ENCODE results near the gene GH1. TPM values are rescaled to one million over a fixed set of nuclear protein-coding genes. Genes with fewer than 3 reads are reported as not detected.
A peak's percentile ranks its signal among the peaks of the same experiment; 100 is the strongest.
"Not testable (repeated sequence)": the region's sequence is repeated elsewhere in the genome, so short reads cannot be mapped to it uniquely, and the experiment has no call there.

The GH1 gene
- total RNA-seq, 1 donor from 2014 or later, result not detected

GRCh38 chr17:63880706-63881105 lies 37.9 kb downstream of the GH1 start:
- H3K4me1 Mint-ChIP-seq (ENCODE audit: low read depth), result no peaks in the 10 kb centered on the region
- no peak overlapping the region for H3K4me3 Mint-ChIP-seq (ENCODE audit: unreplicated experiment)
- H3K9me3 Mint-ChIP-seq (ENCODE audit: low read depth), result no peaks in the 10 kb centered on the region
- no peaks in the 10 kb centered on the region for H3K36me3 Mint-ChIP-seq (ENCODE audit: low read depth)
- DNase-seq (ENCODE audit: low spot score), result no peak
- peaks cover 23% of the 10 kb centered on the region for H3K27me3 Mint-ChIP-seq (ENCODE audit: low read depth)
- TF ChIP-seq, protein P1, sequence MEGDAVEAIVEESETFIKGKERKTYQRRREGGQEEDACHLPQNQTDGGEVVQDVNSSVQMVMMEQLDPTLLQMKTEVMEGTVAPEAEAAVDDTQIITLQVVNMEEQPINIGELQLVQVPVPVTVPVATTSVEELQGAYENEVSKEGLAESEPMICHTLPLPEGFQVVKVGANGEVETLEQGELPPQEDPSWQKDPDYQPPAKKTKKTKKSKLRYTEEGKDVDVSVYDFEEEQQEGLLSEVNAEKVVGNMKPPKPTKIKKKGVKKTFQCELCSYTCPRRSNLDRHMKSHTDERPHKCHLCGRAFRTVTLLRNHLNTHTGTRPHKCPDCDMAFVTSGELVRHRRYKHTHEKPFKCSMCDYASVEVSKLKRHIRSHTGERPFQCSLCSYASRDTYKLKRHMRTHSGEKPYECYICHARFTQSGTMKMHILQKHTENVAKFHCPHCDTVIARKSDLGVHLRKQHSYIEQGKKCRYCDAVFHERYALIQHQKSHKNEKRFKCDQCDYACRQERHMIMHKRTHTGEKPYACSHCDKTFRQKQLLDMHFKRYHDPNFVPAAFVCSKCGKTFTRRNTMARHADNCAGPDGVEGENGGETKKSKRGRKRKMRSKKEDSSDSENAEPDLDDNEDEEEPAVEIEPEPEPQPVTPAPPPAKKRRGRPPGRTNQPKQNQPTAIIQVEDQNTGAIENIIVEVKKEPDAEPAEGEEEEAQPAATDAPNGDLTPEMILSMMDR (IDR thresholded peaks at IDR 0.05), result no peak
- no peak overlapping the region for H3K27ac Mint-ChIP-seq (ENCODE audit: unreplicated experiment)

- H3K36me3 Mint-ChIP-seq (ENCODE audit: low read depth); H3K4me1 Mint-ChIP-seq (ENCODE audit: low read depth); DNase-seq (ENCODE audit: low spot score); H3K27ac Mint-ChIP-seq (ENCODE audit: unreplicated experiment); H3K9me3 Mint-ChIP-seq (ENCODE audit: low read depth); H3K4me3 Mint-ChIP-seq (ENCODE audit: unreplicated experiment): not testable (repeated sequence)
- H3K27me3 Mint-ChIP-seq (ENCODE audit: low read depth), result peaks cover 22% of the 10 kb centered on the region
These were observed 40.2 kb downstream of the GH1 start for GRCh38 chr17:63878413-63878812.

- H3K4me1 Mint-ChIP-seq (ENCODE audit: low read depth); H3K27ac Mint-ChIP-seq (ENCODE audit: unreplicated experiment); H3K4me3 Mint-ChIP-seq (ENCODE audit: unreplicated experiment); DNase-seq (ENCODE audit: low spot score); H3K9me3 Mint-ChIP-seq (ENCODE audit: low read depth); H3K36me3 Mint-ChIP-seq (ENCODE audit: low read depth): not testable (repeated sequence)
- H3K27me3 Mint-ChIP-seq (ENCODE audit: low read depth), result peaks cover 17% of the 10 kb centered on the region
These were observed 43.9 kb downstream of the GH1 start for GRCh38 chr17:63874693-63875092.

GRCh38 chr17:63874061-63874626 lies 44.5 kb downstream of the GH1 start:
- H3K27ac Mint-ChIP-seq (ENCODE audit: unreplicated experiment); H3K9me3 Mint-ChIP-seq (ENCODE audit: low read depth); H3K4me3 Mint-ChIP-seq (ENCODE audit: unreplicated experiment); DNase-seq (ENCODE audit: low spot score); H3K36me3 Mint-ChIP-seq (ENCODE audit: low read depth): not testable (repeated sequence)
- Mint-ChIP-seq H3K27me3 (ENCODE audit: low read depth) (peaks cover 17% of the 10 kb centered on the region), H3K4me1 (ENCODE audit: low read depth) (peaks cover 11% of the 10 kb centered on the region)

- H3K9me3 Mint-ChIP-seq (ENCODE audit: low read depth); DNase-seq (ENCODE audit: low spot score); H3K36me3 Mint-ChIP-seq (ENCODE audit: low read depth); H3K27ac Mint-ChIP-seq (ENCODE audit: unreplicated experiment); H3K4me3 Mint-ChIP-seq (ENCODE audit: unreplicated experiment): not testable (repeated sequence)
- peaks cover 11% of the 10 kb centered on the region for H3K4me1 Mint-ChIP-seq (ENCODE audit: low read depth)
- peaks cover 14% of the 10 kb centered on the region for H3K27me3 Mint-ChIP-seq (ENCODE audit: low read depth)
These were observed 45.1 kb downstream of the GH1 start, which contains the start of gene CSH2 for GRCh38 chr17:63873577-63873976. CSH2 (minus strand) TSS chr17:63873677; CDS start chr17:63873614, 63 bp downstream.

DNA sequence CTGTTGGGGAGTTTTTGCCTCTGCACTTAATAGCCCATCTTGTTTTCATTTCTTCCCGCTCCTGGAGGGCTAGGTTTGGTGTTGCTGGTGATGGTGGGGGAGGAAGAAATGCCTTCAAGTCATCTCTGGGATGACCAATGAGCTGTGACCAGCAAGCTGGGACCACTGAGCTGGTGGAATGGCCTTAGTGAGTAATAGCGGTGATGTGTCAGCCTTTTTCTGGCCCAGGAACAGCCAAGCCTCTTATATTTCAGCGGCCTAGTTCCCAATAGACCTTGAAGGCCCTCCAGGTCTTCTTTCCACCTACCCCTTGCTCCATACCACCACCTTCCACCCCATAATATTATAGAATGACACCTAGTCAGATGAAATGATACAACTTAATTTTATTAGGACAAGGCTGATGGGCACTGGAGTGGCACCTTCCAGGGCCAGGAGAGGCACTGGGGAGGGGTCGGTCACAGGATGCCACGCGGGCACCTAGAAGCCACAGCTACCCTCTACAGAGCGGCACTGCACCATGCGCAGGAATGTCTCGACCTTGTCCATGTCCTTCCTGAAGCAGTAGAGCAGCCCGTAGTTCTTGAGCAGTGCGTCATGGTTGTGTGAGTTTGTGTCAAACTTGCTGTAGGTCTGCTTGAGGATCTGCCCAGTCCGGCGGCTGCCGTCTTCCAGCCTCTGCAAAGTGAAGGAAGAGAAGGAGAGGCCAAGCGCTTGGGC lies 46.8 kb downstream of the GH1 start:
- not testable (repeated sequence) for DNase-seq (ENCODE audit: low spot score)
- H3K4me1 Mint-ChIP-seq (ENCODE audit: low read depth), result peaks cover 11% of the 10 kb centered on the region

GRCh38 chr17:63870292-63870665 lies 48.4 kb downstream of the GH1 start:
- H3K4me1 Mint-ChIP-seq (ENCODE audit: low read depth), result peaks cover 11% of the 10 kb centered on the region
- DNase-seq (ENCODE audit: low spot score); H3K27me3 Mint-ChIP-seq (ENCODE audit: low read depth); H3K9me3 Mint-ChIP-seq (ENCODE audit: low read depth); H3K36me3 Mint-ChIP-seq (ENCODE audit: low read depth); H3K4me3 Mint-ChIP-seq (ENCODE audit: unreplicated experiment): not testable (repeated sequence)
- H3K27ac Mint-ChIP-seq (ENCODE audit: unreplicated experiment), result peak overlapping the region; percentile 49

More for the DNA sequence above, 46.8 kb downstream of the GH1 start:
- not testable (repeated sequence) for H3K9me3 Mint-ChIP-seq (ENCODE audit: low read depth); H3K36me3 Mint-ChIP-seq (ENCODE audit: low read depth); H3K4me3 Mint-ChIP-seq (ENCODE audit: unreplicated experiment); H3K27ac Mint-ChIP-seq (ENCODE audit: unreplicated experiment); H3K27me3 Mint-ChIP-seq (ENCODE audit: low read depth)

DNA sequence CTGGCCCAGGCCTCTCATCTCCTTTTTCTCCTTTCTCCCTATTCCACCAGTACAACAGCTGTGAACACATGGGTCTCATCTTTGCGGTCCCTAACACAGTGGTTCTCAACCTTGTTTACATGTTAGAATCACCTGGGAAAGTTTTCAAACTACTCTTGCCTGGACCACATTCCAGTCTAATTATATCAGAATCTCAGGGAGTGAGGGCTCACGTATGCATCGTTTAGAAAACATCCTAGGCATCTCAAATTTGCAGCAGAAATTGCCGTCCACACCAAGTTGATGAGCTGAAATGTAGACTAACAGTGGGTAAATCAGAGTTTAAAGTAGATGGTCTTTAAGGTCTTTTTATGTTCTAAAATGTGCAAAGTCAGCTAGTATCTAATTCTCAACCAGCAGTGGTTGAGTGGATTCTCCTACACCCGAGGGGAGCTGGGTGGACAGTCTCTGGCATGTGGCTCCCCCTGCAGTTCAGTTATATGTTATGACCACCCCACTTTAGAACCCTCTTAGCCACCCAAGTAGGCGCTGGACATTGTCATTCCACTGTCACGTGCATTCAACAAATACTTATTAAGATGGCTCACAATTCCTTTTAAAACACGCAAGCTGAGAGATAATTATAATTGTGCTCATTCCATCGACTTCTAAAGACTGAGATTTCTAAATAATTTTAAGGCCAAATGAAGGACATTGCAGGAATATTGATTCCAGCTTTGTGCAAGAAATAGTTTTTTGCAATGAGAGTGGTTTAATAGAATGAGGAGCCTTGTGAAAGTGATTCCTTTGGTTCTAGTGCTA lies 48.9 kb downstream of the GH1 start:
- not testable (repeated sequence) for H3K27me3 Mint-ChIP-seq (ENCODE audit: low read depth); DNase-seq (ENCODE audit: low spot score); H3K4me3 Mint-ChIP-seq (ENCODE audit: unreplicated experiment); H3K9me3 Mint-ChIP-seq (ENCODE audit: low read depth); H3K36me3 Mint-ChIP-seq (ENCODE audit: low read depth)
- peak overlapping the region; percentile 49 for H3K27ac Mint-ChIP-seq (ENCODE audit: unreplicated experiment)
- TF ChIP-seq, protein P1 (IDR thresholded peaks at IDR 0.05), result peak; percentile 52
- H3K4me1 Mint-ChIP-seq (ENCODE audit: low read depth), result peaks cover 11% of the 10 kb centered on the region
